PC-9 (cell line): Measurements from ENCODE around the gene ACSL5.

Source experiments
- EZH2 ChIP-seq: fragments of 200-600 bp; sonication (generic); IDR thresholded peaks from 2 replicates; pipeline ENCODE4 v1.8.0; 2017; ENCODE audit warnings: antibody characterized with exemption, low read depth
- TF ChIP-seq, protein P1 (sequence below): fragments of 200-600 bp; sonication (generic); conservative IDR thresholded peaks from 2 replicates; pipeline ENCODE4 v1.6.1; 2017; ENCODE audit warnings: mixed run types, antibody characterized with exemption, mild to moderate bottlenecking, moderate library complexity

DNA sequence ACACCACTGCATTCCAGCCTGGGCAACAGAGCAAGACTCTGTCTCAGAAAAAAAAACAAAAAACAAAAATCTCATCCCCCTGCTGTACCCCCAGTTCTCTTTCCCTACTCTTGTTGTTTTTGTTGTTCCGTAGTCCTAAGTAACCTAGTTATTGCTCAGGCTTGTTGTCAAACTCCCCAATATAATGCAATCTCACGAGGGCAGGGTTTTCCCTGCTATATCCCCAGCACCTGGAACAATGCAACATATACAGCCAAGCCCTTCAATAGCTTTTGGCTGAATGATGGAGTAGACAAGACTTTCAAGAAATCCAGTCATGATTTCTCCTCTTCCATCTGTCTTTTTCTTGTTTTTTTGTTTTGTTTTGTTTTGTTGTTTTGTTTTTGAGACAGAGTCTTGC, 10.2 kb downstream of the ACSL5 start:
- TF ChIP-seq, protein P1, sequence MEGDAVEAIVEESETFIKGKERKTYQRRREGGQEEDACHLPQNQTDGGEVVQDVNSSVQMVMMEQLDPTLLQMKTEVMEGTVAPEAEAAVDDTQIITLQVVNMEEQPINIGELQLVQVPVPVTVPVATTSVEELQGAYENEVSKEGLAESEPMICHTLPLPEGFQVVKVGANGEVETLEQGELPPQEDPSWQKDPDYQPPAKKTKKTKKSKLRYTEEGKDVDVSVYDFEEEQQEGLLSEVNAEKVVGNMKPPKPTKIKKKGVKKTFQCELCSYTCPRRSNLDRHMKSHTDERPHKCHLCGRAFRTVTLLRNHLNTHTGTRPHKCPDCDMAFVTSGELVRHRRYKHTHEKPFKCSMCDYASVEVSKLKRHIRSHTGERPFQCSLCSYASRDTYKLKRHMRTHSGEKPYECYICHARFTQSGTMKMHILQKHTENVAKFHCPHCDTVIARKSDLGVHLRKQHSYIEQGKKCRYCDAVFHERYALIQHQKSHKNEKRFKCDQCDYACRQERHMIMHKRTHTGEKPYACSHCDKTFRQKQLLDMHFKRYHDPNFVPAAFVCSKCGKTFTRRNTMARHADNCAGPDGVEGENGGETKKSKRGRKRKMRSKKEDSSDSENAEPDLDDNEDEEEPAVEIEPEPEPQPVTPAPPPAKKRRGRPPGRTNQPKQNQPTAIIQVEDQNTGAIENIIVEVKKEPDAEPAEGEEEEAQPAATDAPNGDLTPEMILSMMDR = no peak
- TF ChIP-seq EZH2 = no peak
